Measurements from ENCODE around the gene AJAP1. TPM values are rescaled to one million over a fixed set of nuclear protein-coding genes. Genes with fewer than 3 reads are reported as not detected.

The AJAP1 gene
- total and polyA plus RNA-seq, 2 donors (not counting 1 experiment from before 2014, with no cell fraction given), result not detected

DNA sequence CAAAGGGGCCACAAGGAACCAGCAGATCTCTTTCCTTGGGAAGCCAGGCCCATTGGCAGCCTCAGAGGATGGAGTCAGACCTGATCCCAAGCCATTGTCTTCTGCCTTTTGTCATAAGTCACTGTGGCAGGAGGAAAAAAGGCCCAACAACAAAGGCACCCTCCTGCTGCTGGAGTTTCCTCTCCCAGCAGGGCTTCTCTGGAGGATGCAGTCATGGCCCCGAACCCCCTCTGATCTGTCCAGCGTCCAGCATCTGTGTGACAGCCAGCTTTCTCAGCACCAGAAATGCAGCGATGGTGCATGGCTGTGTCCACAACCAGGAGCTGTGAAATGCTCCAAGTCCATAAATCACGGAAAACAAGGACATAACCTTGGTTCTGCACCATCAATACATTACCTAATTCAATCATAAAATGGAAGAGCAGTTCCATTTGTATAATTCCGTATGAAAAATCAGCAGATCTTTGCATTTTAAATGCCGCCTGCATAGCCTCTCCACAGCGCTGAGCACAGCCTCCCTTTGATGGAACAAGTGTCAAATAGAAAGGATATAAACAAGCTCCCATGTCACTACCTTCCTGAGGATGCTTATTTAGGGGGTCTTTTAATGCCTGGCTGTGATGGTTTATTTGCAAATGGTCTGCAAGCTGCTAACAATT, 30.6 kb downstream of the AJAP1 start:
- H3K27ac ChIP-seq (ENCODE audit: low read length in 2 of 2), result no peak overlapping the region

DNA sequence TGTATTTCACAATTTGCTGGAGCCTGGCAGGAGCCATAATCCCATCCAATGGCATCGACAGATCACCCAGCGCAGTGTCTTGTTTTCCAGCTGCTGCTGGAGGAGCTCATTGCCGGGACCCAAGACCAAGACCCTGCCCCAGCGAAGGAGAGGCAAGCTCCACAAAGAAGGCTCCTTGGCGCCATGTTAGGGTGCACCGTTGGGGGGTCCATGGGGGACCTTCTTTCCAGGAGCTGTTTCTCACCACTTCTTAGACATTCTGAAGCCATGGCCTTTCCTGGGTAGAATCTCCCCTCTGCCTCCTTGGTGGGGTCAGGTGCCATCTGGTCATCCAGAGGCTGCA, 31.1 kb downstream of the AJAP1 start:
- no peaks in the 10 kb centered on the region for H3K36me3 ChIP-seq (replicated peaks in 1 of 2; ENCODE audit: control extremely low read depth in 1 of 2, control insufficient read depth in 1 of 2, extremely low read depth in 1 of 2, insufficient read depth in 2 of 2, low read length in 1 of 2)
- no peak overlapping the region for H3K4me3 ChIP-seq (ENCODE audit: control extremely low read depth in 1 of 5, extremely low read depth in 1 of 5, insufficient read depth in 1 of 5, low read depth in 2 of 5, low read length in 4 of 5)
- H3K27me3 ChIP-seq (replicated peaks in 1 of 4; ENCODE audit: control extremely low read depth in 1 of 4, control insufficient read depth in 3 of 4, insufficient read depth in 4 of 4, low read length in 3 of 4), result no peaks in the 10 kb centered on the region
- no peak for ATAC-seq (ENCODE audit: low read depth)
- 87% methylated on average over 6 of the region's 6 CpGs for WGBS (ENCODE audit: insufficient coverage)
- intact Hi-C loops (cut with micrococcal nuclease), result no loop called here
- no peaks in the 10 kb centered on the region for H3K79me2 ChIP-seq (ENCODE audit: control insufficient read depth, insufficient read depth, low read length)
- no peak for TF ChIP-seq EZH2 (IDR thresholded peaks at IDR 0.05; ENCODE audit: borderline replicate concordance, insufficient read depth, low read depth, low read length, poor library complexity, severe bottlenecking)
- TF ChIP-seq, protein P1, sequence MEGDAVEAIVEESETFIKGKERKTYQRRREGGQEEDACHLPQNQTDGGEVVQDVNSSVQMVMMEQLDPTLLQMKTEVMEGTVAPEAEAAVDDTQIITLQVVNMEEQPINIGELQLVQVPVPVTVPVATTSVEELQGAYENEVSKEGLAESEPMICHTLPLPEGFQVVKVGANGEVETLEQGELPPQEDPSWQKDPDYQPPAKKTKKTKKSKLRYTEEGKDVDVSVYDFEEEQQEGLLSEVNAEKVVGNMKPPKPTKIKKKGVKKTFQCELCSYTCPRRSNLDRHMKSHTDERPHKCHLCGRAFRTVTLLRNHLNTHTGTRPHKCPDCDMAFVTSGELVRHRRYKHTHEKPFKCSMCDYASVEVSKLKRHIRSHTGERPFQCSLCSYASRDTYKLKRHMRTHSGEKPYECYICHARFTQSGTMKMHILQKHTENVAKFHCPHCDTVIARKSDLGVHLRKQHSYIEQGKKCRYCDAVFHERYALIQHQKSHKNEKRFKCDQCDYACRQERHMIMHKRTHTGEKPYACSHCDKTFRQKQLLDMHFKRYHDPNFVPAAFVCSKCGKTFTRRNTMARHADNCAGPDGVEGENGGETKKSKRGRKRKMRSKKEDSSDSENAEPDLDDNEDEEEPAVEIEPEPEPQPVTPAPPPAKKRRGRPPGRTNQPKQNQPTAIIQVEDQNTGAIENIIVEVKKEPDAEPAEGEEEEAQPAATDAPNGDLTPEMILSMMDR (IDR thresholded peaks at IDR 0.05), result no peak
- peaks cover 2% of the 10 kb centered on the region for H3K9me3 Mint-ChIP-seq (ENCODE audit: insufficient read depth)
- no peaks in the 10 kb centered on the region for H3K27me3 Mint-ChIP-seq
- CTCF ChIA-PET, result no interaction called here
- no peak overlapping the region for H2AFZ ChIP-seq (ENCODE audit: insufficient read depth, low read depth, low read length, poor library complexity, severe bottlenecking)
- POLR2A ChIA-PET, result no interaction called here
- H3K4me1 ChIP-seq (ENCODE audit: control insufficient read depth in 2 of 2, insufficient read depth in 2 of 2, low read length in 2 of 2), result no peaks in the 10 kb centered on the region
- peaks cover 0 to 9% (median 0%) of the 10 kb centered on the region in 3 donors for H3K9me3 ChIP-seq (ENCODE audit: control extremely low read depth in 1 of 3, control insufficient read depth in 2 of 3, insufficient read depth in 1 of 3, low read length in 2 of 3)
- H3K4me2 ChIP-seq (replicated peaks; ENCODE audit: low read depth, low read length, poor library complexity, severe bottlenecking), result no peak overlapping the region
- DNase-seq, result no peak
- H3K4me1 Mint-ChIP-seq, result no peaks in the 10 kb centered on the region
- no peak overlapping the region for H3K27ac Mint-ChIP-seq
- H3K27ac ChIP-seq (ENCODE audit: low read length in 2 of 2), result no peak overlapping the region
- no peaks in the 10 kb centered on the region for H4K20me1 ChIP-seq (ENCODE audit: control insufficient read depth, insufficient read depth, low read length, poor library complexity, severe bottlenecking)
- no peak overlapping the region for H3K4me3 Mint-ChIP-seq
- H3K9ac ChIP-seq (ENCODE audit: low read length), result no peak overlapping the region

More for the DNA sequence above, 30.6 kb downstream of the AJAP1 start:
- H3K79me2 ChIP-seq (ENCODE audit: control insufficient read depth, insufficient read depth, low read length), result no peaks in the 10 kb centered on the region
- intact Hi-C loops (cut with micrococcal nuclease), result no loop called here
- TF ChIP-seq EZH2 (IDR thresholded peaks at IDR 0.05; ENCODE audit: borderline replicate concordance, insufficient read depth, low read depth, low read length, poor library complexity, severe bottlenecking), result no peak
- TF ChIP-seq, protein P1 (IDR thresholded peaks at IDR 0.05), result no peak
- no peak for DNase-seq
- H3K4me3 ChIP-seq (ENCODE audit: control extremely low read depth in 1 of 5, extremely low read depth in 1 of 5, insufficient read depth in 1 of 5, low read depth in 2 of 5, low read length in 4 of 5), result no peak overlapping the region
- no peaks in the 10 kb centered on the region for H4K20me1 ChIP-seq (ENCODE audit: control insufficient read depth, insufficient read depth, low read length, poor library complexity, severe bottlenecking)
- H3K27me3 ChIP-seq (replicated peaks in 1 of 4; ENCODE audit: control extremely low read depth in 1 of 4, control insufficient read depth in 3 of 4, insufficient read depth in 4 of 4, low read length in 3 of 4), result no peaks in the 10 kb centered on the region
- ATAC-seq (ENCODE audit: low read depth), result no peak
- Mint-ChIP-seq H3K9me3 (ENCODE audit: insufficient read depth) (peaks cover 5% of the 10 kb centered on the region), H3K27ac (no peak overlapping the region), H3K4me1 (no peaks in the 10 kb centered on the region), H3K27me3 (no peaks in the 10 kb centered on the region), H3K4me3 (no peak overlapping the region)
- no peak overlapping the region for H3K4me2 ChIP-seq (replicated peaks; ENCODE audit: low read depth, low read length, poor library complexity, severe bottlenecking)
- ChIA-PET CTCF (no interaction called here), POLR2A (no interaction called here)
- H3K9me3 ChIP-seq (ENCODE audit: control extremely low read depth in 1 of 3, control insufficient read depth in 2 of 3, insufficient read depth in 1 of 3, low read length in 2 of 3), result peaks cover 0 to 9% (median 3%) of the 10 kb centered on the region in 3 donors
- no peak overlapping the region for H3K9ac ChIP-seq (ENCODE audit: low read length)
- WGBS (ENCODE audit: insufficient coverage), result 42% methylated on average over 4 of the region's 7 CpGs
- H3K4me1 ChIP-seq (ENCODE audit: control insufficient read depth in 2 of 2, insufficient read depth in 2 of 2, low read length in 2 of 2), result no peaks in the 10 kb centered on the region
- H3K36me3 ChIP-seq (replicated peaks in 1 of 2; ENCODE audit: control extremely low read depth in 1 of 2, control insufficient read depth in 1 of 2, extremely low read depth in 1 of 2, insufficient read depth in 2 of 2, low read length in 1 of 2), result no peaks in the 10 kb centered on the region
- H2AFZ ChIP-seq (ENCODE audit: insufficient read depth, low read depth, low read length, poor library complexity, severe bottlenecking), result no peak overlapping the region

All from B cell (primary cell).